Osteoblast (primary cell): Measurements from ENCODE around the gene TRRAP. TPM values are rescaled to one million over a fixed set of nuclear protein-coding genes. Genes with fewer than 3 reads are reported as not detected.
A peak's percentile ranks its signal among the peaks of the same experiment; 100 is the strongest.

Source experiments
- DNase-seq: peaks from one replicate; pipeline ENCODE4 v3.0.0; 2011; ENCODE audit warnings: low spot score, mixed read lengths; ENCODE audit not compliant: insufficient read length; ENCODE audit errors: missing footprints
- H2AFZ ChIP-seq: 2 replicates; pipeline ENCODE4 v1.6.0; 2011; ENCODE audit warnings: mild to moderate bottlenecking, low read length
- H3K27ac ChIP-seq: 2 replicates; pipeline ENCODE4 v1.5.1; 2011; ENCODE audit warnings: mild to moderate bottlenecking, low read depth, low read length, moderate library complexity
- H3K27me3 ChIP-seq: 2 replicates; pipeline ENCODE4 v1.6.0; 2012; ENCODE audit warnings: mild to moderate bottlenecking, control low read depth, inconsistent platforms, low read length, moderate library complexity; ENCODE audit not compliant: insufficient read depth
- H3K36me3 ChIP-seq: 2 replicates; pipeline ENCODE4 v1.5.1; 2011; ENCODE audit warnings: mild to moderate bottlenecking, low read length, control low read depth, moderate library complexity; ENCODE audit not compliant: insufficient read depth
- H3K4me1 ChIP-seq: 2 replicates; pipeline ENCODE4 v1.5.1; 2011; ENCODE audit warnings: mild to moderate bottlenecking, low read length, control low read depth, moderate library complexity; ENCODE audit not compliant: insufficient read depth
- H3K4me2 ChIP-seq: 2 replicates; pipeline ENCODE4 v1.6.0; 2011; ENCODE audit warnings: mild to moderate bottlenecking, low read length; ENCODE audit not compliant: insufficient read depth
- H3K4me3 ChIP-seq: fragments of 200-600 bp; sonication (generic); 3 replicates; pipeline ENCODE4 v1.5.1; 2012; ENCODE audit warnings: mild to moderate bottlenecking, low read length, inconsistent platforms; ENCODE audit not compliant: insufficient read depth
- H3K79me2 ChIP-seq: 2 replicates; pipeline ENCODE4 v1.6.0; 2012; ENCODE audit warnings: mild to moderate bottlenecking, low read length, control low read depth, inconsistent platforms; ENCODE audit not compliant: insufficient read depth
- H3K9me3 ChIP-seq: 2 replicates; pipeline ENCODE4 v1.5.1; 2011; ENCODE audit warnings: low read depth, low read length, control low read depth
- H4K20me1 ChIP-seq: 2 replicates; pipeline ENCODE4 v1.6.0; 2012; ENCODE audit warnings: mild to moderate bottlenecking, low read length, control low read depth; ENCODE audit not compliant: insufficient read depth
- CTCF ChIP-seq: IDR thresholded peaks from 2 replicates; pipeline ENCODE4 v1.5.1; 2011; ENCODE audit warnings: mild to moderate bottlenecking, low read depth, low read length, moderate library complexity; ENCODE audit errors: extremely low read depth
- small RNA-seq: library from RNA; depleted of rRNA; stranded (forward); fragments of <200 nt; gene quantifications from one replicate; pipeline ENCODE3, GENCODE V24; 2012
- total RNA-seq: library from RNA; depleted of rRNA; stranded (reverse); fragments of >200 nt; gene quantifications from 2 replicates; pipeline ENCODE4 v1.2.3, GENCODE V29; 2012

The TRRAP gene
- total RNA-seq, 1 donor = 17.7 TPM

GRCh38 chr7:99050971-99051370 lies 172.6 kb downstream of the TRRAP start:
- no peak for DNase-seq
- Histone ChIP-seq H3K4me1 (no peaks in the 10 kb centered on the region), H3K36me3 (peaks cover 82% of the 10 kb centered on the region)

DNA sequence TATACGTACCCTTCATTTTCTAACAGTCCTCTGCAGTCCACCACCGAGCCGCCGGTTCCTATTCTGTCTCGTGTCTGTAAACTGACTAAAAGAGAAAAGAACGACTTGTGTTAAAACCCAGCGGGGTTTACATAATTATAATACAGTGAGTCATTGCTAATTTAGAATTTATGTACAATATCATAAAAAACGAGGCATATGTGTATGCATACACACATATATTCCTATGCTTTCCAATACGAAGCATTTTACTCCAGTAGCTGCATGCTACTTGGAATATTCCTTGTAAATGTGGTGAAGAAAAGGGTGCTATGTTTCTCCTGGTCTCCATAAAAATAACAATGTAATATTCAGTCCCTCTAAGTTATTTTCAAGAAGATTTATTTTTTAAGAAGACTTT lies 176.4 kb downstream of the TRRAP start:
- H3K4me1 ChIP-seq = no peaks in the 10 kb centered on the region
- H3K9me3 ChIP-seq = no peaks in the 10 kb centered on the region
- peaks cover 72% of the 10 kb centered on the region for H3K36me3 ChIP-seq
- H3K4me2 ChIP-seq = no peak overlapping the region
- H2AFZ ChIP-seq = no peak overlapping the region
- peaks cover 8% of the 10 kb centered on the region for H3K79me2 ChIP-seq
- no peaks in the 10 kb centered on the region for H4K20me1 ChIP-seq
- no peak overlapping the region for H3K27ac ChIP-seq
- no peak for DNase-seq
- H3K27me3 ChIP-seq = no peaks in the 10 kb centered on the region
- no peak overlapping the region for H3K4me3 ChIP-seq
- no peak for TF ChIP-seq CTCF

More at GRCh38 chr7:99050971-99051370, 172.6 kb downstream of the TRRAP start:
- H3K4me3 ChIP-seq = no peak overlapping the region
- H2AFZ ChIP-seq = no peak overlapping the region
- H4K20me1 ChIP-seq = peaks cover 2% of the 10 kb centered on the region
- H3K27ac ChIP-seq = no peak overlapping the region
- no peak for TF ChIP-seq CTCF
- H3K79me2 ChIP-seq = no peaks in the 10 kb centered on the region
- no peak overlapping the region for H3K4me2 ChIP-seq
- no peaks in the 10 kb centered on the region for H3K27me3 ChIP-seq
- no peaks in the 10 kb centered on the region for H3K9me3 ChIP-seq

DNA sequence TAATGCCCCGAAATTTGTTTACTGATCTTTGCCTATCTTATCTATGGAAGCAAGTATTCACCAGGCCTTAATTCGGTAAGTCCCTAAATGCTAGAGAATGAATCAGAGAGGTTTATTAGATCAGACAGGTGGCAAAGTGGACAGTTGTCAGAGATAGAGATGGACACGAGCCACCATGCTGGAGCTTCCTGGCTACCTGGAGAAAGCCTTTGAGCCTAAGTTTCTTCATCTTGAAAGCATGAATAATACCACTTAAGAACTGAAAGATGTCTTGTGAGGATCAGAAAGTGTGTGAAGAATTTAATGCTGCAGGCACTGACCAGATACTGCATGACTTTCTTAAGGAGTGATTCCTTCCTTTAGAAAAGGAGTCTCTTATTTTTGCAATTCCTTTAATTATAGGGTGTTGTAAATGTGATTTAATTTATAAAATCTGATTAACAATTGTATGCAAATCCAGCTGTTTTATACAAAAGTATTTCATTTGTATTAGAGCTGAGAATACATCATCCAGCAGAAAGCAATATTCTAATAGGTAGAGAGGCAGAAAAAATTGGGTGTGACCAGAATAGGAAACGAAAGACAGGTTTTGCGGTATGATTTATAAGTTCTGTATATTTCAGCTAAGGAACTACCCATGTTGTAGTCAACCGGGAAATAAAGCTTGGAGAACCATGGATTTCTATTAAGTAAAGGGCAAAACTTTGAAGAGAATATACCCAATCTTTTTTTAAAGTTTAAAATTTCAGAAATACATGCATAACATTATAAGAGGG lies 182.9 kb downstream of the TRRAP start:
- no peak for DNase-seq
- H3K79me2 ChIP-seq = peaks cover 63% of the 10 kb centered on the region

More for the DNA sequence above, 182.9 kb downstream of the TRRAP start:
- Histone ChIP-seq H3K4me3 (no peak overlapping the region), H3K27ac (no peak overlapping the region), H3K4me2 (no peak overlapping the region), H2AFZ (no peak overlapping the region), H4K20me1 (peaks cover 7% of the 10 kb centered on the region), H3K27me3 (no peaks in the 10 kb centered on the region), H3K9me3 (no peaks in the 10 kb centered on the region), H3K4me1 (no peaks in the 10 kb centered on the region), H3K36me3 (peaks cover 24% of the 10 kb centered on the region)
- TF ChIP-seq CTCF = no peak

Small RNAs within 50 kb of the gene (small RNA-seq; reads per million reads assigned to genes)
- gene MIR3609 = 35.6 reads per million, percentile 95 among the genes with 10 or more reads in this experiment

Other genes starting within 250 kb of the TRRAP start
- gene TMEM130, start 8.5 kb upstream of the TRRAP start, total RNA-seq = 0.88 and 1.1 TPM in 2 replicates